ENCODE results near the gene SRPX2.

- TF ChIP-seq, protein P1, sequence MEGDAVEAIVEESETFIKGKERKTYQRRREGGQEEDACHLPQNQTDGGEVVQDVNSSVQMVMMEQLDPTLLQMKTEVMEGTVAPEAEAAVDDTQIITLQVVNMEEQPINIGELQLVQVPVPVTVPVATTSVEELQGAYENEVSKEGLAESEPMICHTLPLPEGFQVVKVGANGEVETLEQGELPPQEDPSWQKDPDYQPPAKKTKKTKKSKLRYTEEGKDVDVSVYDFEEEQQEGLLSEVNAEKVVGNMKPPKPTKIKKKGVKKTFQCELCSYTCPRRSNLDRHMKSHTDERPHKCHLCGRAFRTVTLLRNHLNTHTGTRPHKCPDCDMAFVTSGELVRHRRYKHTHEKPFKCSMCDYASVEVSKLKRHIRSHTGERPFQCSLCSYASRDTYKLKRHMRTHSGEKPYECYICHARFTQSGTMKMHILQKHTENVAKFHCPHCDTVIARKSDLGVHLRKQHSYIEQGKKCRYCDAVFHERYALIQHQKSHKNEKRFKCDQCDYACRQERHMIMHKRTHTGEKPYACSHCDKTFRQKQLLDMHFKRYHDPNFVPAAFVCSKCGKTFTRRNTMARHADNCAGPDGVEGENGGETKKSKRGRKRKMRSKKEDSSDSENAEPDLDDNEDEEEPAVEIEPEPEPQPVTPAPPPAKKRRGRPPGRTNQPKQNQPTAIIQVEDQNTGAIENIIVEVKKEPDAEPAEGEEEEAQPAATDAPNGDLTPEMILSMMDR (IDR thresholded peaks at IDR 0.05), result no peak
- no peak for TF ChIP-seq POLR2A (IDR thresholded peaks at IDR 0.05)
These were observed 30.7 kb downstream of the SRPX2 start for GRCh38 chrX:100674705-100675104.

All from right lobe of liver (tissue), 4 donors.